CD4-positive, alpha-beta T cell (primary cell): ENCODE results near the gene AFAP1. TPM values are rescaled to one million over a fixed set of nuclear protein-coding genes. Genes with fewer than 3 reads are reported as not detected.
A peak's percentile ranks its signal among the peaks of the same experiment; 100 is the strongest.

Experiments used
- ATAC-seq: fragments of 200-7000 bp; cut with Tn5 transposase; one replicate; pipeline ENCODE4 v1.10.0; 2022; ENCODE audit warnings: mild to moderate bottlenecking; ENCODE audit not compliant: poor library complexity
- CTCF ChIA-PET: fragments of 350-600 bp; sonication (Branson Sonifier 250); formaldehyde crosslinking; loops from one replicate; lab custom pipeline; 2021; ENCODE audit warnings: antibody characterized with exemption, inconsistent platforms; lab: Charles Lee
- POLR2A ChIA-PET: fragments of 350-600 bp; sonication (Branson Sonifier 250); formaldehyde crosslinking; loops from one replicate; lab custom pipeline; 2021; ENCODE audit warnings: antibody characterized with exemption, inconsistent platforms; lab: Charles Lee
- DNase-seq, 14 experiments: peaks; one replicate each; pipeline ENCODE4 v3.0.0-alpha.2; 2013 to 2020; ENCODE audit warnings: mixed read lengths in 2 of 14
- H3K27ac ChIP-seq, 2 donors: one replicate each; pipeline versions ENCODE4 v1.5.1 to v1.7.0; 2013; ENCODE audit warnings: low read length in 2 of 2, low read depth in 1 of 2, mild to moderate bottlenecking in 1 of 2
- H3K27me3 ChIP-seq, 2 experiments: 1 replicate in 1 of 2; 2 replicates in 1 of 2; pipeline versions ENCODE4 v1.6.1 to v1.7.0; 2013; ENCODE audit warnings: low read length in 2 of 2, control low read depth in 1 of 2, mild to moderate bottlenecking in 1 of 2, moderate library complexity in 1 of 2; ENCODE audit not compliant: insufficient read depth in 2 of 2, control insufficient read depth in 1 of 2
- H3K36me3 ChIP-seq: one replicate; pipeline ENCODE4 v1.6.1; 2013; ENCODE audit warnings: low read length, control low read depth; ENCODE audit not compliant: insufficient read depth
- H3K4me1 ChIP-seq: one replicate; pipeline ENCODE4 v1.6.1; 2013; ENCODE audit warnings: low read length, control low read depth; ENCODE audit not compliant: insufficient read depth
- H3K4me3 ChIP-seq: one replicate; pipeline ENCODE4 v1.5.1; 2013; ENCODE audit warnings: mild to moderate bottlenecking, low read length, moderate library complexity
- H3K9me3 ChIP-seq, 2 experiments: 1 replicate in 1 of 2; 2 replicates in 1 of 2; pipeline versions ENCODE4 v1.6.1 to v1.7.0; 2013; ENCODE audit warnings: low read length in 2 of 2, mild to moderate bottlenecking in 2 of 2, control low read depth in 1 of 2, moderate library complexity in 1 of 2; ENCODE audit not compliant: control insufficient read depth in 1 of 2, insufficient read depth in 1 of 2
- H3K27ac Mint-ChIP-seq: one replicate; pipeline ENCODE4 v1.8.0; 2020; ENCODE audit warnings: mixed read lengths
- H3K27me3 Mint-ChIP-seq: one replicate; pipeline ENCODE4 v1.8.0; 2021; ENCODE audit warnings: mixed read lengths
- H3K36me3 Mint-ChIP-seq: one replicate; pipeline ENCODE4 v1.8.0; 2021; ENCODE audit warnings: low read depth, mixed read lengths
- H3K4me1 Mint-ChIP-seq: one replicate; pipeline ENCODE4 v1.8.0; 2021; ENCODE audit warnings: low read depth, mixed read lengths
- H3K4me3 Mint-ChIP-seq: one replicate; pipeline ENCODE4 v1.8.0; 2020; ENCODE audit warnings: mild to moderate bottlenecking, mixed read lengths
- H3K9me3 Mint-ChIP-seq: one replicate; pipeline ENCODE4 v1.8.0; 2020; ENCODE audit warnings: mixed read lengths
- CTCF ChIP-seq: fragments of 200-600 bp; IDR thresholded peaks from one replicate; pipeline ENCODE4 v1.8.0; 2022; ENCODE audit warnings: antibody characterized with exemption, mild to moderate bottlenecking
- intact Hi-C, 2 experiments: fragments of 100-400 bp; cut with DNase I in 1 of 2; cut with micrococcal nuclease in 1 of 2; formaldehyde crosslinking; loops; one replicate each; pipeline versions ENCODE4 v1.15.1 to v1.9.0; 2023 to 2025; cut with DNase I, micrococcal nuclease
- total RNA-seq, 174 experiments: library from RNA in 2 of 174; stranded (reverse) in 2 of 174; gene quantifications; one replicate each; pipeline ENCODE4 v1.2.3 and lab custom pipeline; 2021 to 2026

Gene AFAP1
- total RNA-seq, 2 experiments from 2014 or later, result 9.8 to 10.9 TPM

DNA sequence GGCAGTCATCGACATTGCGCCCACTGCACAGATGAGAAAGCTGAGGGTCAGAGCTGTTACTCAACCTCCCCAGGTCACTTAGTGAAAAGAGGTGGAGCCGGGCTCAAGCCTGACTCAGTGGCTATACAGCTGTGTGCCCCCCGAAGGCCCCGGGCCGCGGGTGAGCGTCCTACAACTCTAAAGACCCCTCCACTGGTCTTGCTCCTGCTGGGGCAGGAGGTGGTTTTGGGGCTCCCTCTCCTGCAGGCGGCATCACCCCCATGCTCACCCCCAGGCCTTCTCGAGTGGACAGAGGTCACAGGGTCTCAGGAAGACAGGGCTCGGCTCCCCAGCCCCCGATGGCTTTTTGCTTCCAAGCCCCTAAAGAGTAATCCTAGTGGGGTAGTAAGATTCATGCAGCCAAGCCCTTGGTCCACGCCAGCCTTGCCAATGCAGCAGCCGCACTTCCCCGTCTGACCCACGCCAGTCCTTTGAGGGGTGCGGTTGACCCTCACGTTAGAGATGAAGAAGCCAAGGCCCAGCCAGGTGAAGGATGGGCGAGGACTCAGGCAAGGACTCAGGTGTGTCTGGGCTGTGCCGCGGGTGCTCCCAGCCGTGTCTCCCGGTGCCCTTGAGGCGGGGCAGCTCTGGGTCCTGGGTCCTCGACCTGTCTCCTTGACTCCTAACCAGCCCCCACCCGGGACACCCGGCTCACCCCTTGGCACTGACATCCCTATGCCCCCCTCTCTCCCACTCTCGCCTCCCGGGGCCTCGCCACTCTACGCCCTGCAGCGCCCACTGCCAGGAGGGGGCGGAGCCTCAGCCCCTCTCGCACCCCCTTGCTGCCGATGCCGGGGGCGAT lies 200.4 kb downstream of the AFAP1 start:
- ChIA-PET POLR2A (no interaction called here), CTCF (no interaction called here)
- H3K27me3 ChIP-seq, result no peaks in the 10 kb centered on the region
- no peaks in the 10 kb centered on the region for H3K27me3 Mint-ChIP-seq
- intact Hi-C loops, result no loop called here
- no peaks in the 10 kb centered on the region for H3K36me3 ChIP-seq
- H3K27ac Mint-ChIP-seq, result no peak overlapping the region
- no peak for ATAC-seq
- no peaks in the 10 kb centered on the region for H3K4me1 Mint-ChIP-seq
- no peak overlapping the region for H3K4me3 ChIP-seq
- no peak for DNase-seq
- peaks cover 0 to 29% of the 10 kb centered on the region in 2 experiments for H3K9me3 ChIP-seq
- no peak overlapping the region for H3K27ac ChIP-seq
- no peaks in the 10 kb centered on the region for H3K4me1 ChIP-seq
- H3K9me3 Mint-ChIP-seq, result no peaks in the 10 kb centered on the region
- H3K36me3 Mint-ChIP-seq, result no peaks in the 10 kb centered on the region
- no peak overlapping the region for H3K4me3 Mint-ChIP-seq
- no peak for TF ChIP-seq CTCF

DNA sequence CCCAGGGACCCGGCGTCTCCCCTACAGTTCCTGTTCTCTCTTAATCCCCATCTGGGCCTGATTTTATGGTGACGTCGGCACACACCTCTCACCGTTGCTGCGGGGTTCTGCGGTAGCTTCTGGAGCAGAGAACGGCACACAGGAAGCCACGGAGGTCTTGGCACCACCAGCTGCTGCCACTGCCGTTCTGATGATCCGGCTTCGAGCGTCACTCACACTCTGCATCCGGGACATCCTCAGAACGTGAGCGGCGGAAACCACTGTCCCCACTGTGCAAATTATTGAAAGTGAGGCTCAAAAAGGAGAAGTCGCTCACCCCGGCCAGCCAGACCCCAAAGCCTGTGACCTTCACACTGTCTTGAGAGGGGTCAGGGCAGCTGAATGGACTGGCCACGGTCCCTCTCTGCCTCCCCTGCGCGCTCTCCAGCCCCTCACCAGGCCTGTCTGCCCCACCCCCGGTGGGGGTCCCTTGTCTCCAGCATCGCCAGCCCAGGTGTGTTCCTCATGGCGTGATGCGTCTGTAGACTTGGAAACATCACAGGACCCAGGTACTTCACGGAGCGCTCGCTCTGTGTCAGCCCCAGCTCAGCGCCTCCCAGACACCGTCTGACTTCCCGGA lies 201.1 kb downstream of the AFAP1 start:
- ATAC-seq (no peak), DNase-seq (peak in 1 of 14 experiments; percentile 33)
- Histone ChIP-seq H3K27ac (no peak overlapping the region), H3K36me3 (no peaks in the 10 kb centered on the region), H3K27me3 (no peaks in the 10 kb centered on the region), H3K4me3 (no peak overlapping the region), H3K4me1 (no peaks in the 10 kb centered on the region), H3K9me3 (peaks cover 0 to 29% of the 10 kb centered on the region in 2 experiments)
- CTCF ChIA-PET, result no interaction called here
- TF ChIP-seq CTCF, result no peak
- POLR2A ChIA-PET, result no interaction called here
- intact Hi-C loops, result no loop called here
- H3K4me1 Mint-ChIP-seq, result no peaks in the 10 kb centered on the region
- no peaks in the 10 kb centered on the region for H3K9me3 Mint-ChIP-seq
- no peak overlapping the region for H3K4me3 Mint-ChIP-seq
- H3K36me3 Mint-ChIP-seq, result no peaks in the 10 kb centered on the region
- no peaks in the 10 kb centered on the region for H3K27me3 Mint-ChIP-seq
- no peak overlapping the region for H3K27ac Mint-ChIP-seq

- H3K36me3 ChIP-seq, result no peaks in the 10 kb centered on the region
- Mint-ChIP-seq H3K4me3 (no peak overlapping the region), H3K27ac (no peak overlapping the region), H3K4me1 (no peaks in the 10 kb centered on the region), H3K27me3 (no peaks in the 10 kb centered on the region), H3K9me3 (no peaks in the 10 kb centered on the region), H3K36me3 (no peaks in the 10 kb centered on the region)
- H3K27ac ChIP-seq, result no peak overlapping the region
- no peak for ATAC-seq
- no peaks in the 10 kb centered on the region for H3K4me1 ChIP-seq
- H3K4me3 ChIP-seq, result no peak overlapping the region
- intact Hi-C loops, result no loop called here
- no peaks in the 10 kb centered on the region for H3K27me3 ChIP-seq
- ChIA-PET CTCF (no interaction called here), POLR2A (no interaction called here)
- DNase-seq, result no peak
- no peak for TF ChIP-seq CTCF
- H3K9me3 ChIP-seq, result peaks cover 0 to 29% of the 10 kb centered on the region in 2 experiments
Measured at GRCh38 chr4:7737752-7738457, 201.8 kb downstream of the AFAP1 start.
